HL-60 (cell line): ENCODE results near the gene TAS2R60.

ENCODE experiments used
- DNase-seq, 2 experiments: peaks; one replicate each; pipeline ENCODE4 v3.0.0-alpha.2; 2010 to 2020; ENCODE audit warnings: low read depth in 1 of 2, low spot score in 1 of 2
- H3K27ac ChIP-seq: fragments of 250-450 bp; sonication (Bioruptor Pico); replicated peaks from 2 replicates; pipeline ENCODE4 v1.5.1; 2020; ENCODE audit warnings: mild to moderate bottlenecking, moderate library complexity
- H3K27me3 ChIP-seq: fragments of 250-450 bp; sonication (Bioruptor Pico); 2 replicates; pipeline ENCODE4 v1.5.1; 2021; ENCODE audit warnings: mild to moderate bottlenecking, moderate library complexity; ENCODE audit not compliant: insufficient read depth, poor library complexity, severe bottlenecking
- H3K4me3 ChIP-seq: replicated peaks from 2 replicates; pipeline ENCODE4 v1.5.1; 2011; ENCODE audit warnings: mild to moderate bottlenecking, control low read depth, low read length; ENCODE audit not compliant: insufficient read depth
- GABPA ChIP-seq: IDR thresholded peaks from 2 replicates; pipeline ENCODE4 v1.6.1; 2012; ENCODE audit warnings: low read depth
- POLR2AphosphoS5 ChIP-seq: IDR thresholded peaks from 2 replicates; pipeline ENCODE4 v1.6.1; 2012; ENCODE audit warnings: low read depth
- SPI1 ChIP-seq: IDR thresholded peaks from 2 replicates; pipeline ENCODE4 v1.6.1; 2012; ENCODE audit warnings: low read depth, mild to moderate bottlenecking, borderline replicate concordance
- TF ChIP-seq, protein P1 (sequence below): IDR thresholded peaks from 2 replicates; pipeline ENCODE4 v1.6.1; 2012; ENCODE audit warnings: low read depth; ENCODE audit not compliant: insufficient replicate concordance
- TF ChIP-seq, protein P2 (sequence below): IDR thresholded peaks from one replicate; pipeline ENCODE4 v1.5.1; 2011; ENCODE audit warnings: low read length, control low read depth, inconsistent platforms; ENCODE audit not compliant: insufficient read depth

The TAS2R60 gene

DNA sequence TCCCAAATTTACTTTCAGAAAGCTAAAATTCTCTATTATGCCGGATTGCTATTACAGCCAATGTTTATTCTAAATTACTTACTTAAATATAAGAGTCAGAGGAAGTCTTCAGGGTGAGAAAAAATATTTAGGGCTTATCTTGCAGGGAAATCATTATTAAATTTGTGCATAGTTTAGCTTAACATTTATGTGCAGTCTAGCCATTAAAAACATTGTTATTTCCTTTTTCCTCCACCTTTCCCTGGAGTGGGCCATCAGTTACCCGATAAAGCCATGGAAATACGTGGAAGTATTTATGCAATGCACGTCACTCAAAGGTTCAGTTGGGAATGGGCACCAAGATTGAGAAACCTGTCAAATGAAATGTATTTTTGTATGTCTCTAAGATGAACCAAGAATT, 9.5 kb upstream of the TAS2R60 start:
- H3K27me3 ChIP-seq, result no peaks in the 10 kb centered on the region
- no peak overlapping the region for H3K27ac ChIP-seq
- TF ChIP-seq SPI1 (no peak), POLR2AphosphoS5 (no peak), GABPA (no peak)
- TF ChIP-seq, protein P1, sequence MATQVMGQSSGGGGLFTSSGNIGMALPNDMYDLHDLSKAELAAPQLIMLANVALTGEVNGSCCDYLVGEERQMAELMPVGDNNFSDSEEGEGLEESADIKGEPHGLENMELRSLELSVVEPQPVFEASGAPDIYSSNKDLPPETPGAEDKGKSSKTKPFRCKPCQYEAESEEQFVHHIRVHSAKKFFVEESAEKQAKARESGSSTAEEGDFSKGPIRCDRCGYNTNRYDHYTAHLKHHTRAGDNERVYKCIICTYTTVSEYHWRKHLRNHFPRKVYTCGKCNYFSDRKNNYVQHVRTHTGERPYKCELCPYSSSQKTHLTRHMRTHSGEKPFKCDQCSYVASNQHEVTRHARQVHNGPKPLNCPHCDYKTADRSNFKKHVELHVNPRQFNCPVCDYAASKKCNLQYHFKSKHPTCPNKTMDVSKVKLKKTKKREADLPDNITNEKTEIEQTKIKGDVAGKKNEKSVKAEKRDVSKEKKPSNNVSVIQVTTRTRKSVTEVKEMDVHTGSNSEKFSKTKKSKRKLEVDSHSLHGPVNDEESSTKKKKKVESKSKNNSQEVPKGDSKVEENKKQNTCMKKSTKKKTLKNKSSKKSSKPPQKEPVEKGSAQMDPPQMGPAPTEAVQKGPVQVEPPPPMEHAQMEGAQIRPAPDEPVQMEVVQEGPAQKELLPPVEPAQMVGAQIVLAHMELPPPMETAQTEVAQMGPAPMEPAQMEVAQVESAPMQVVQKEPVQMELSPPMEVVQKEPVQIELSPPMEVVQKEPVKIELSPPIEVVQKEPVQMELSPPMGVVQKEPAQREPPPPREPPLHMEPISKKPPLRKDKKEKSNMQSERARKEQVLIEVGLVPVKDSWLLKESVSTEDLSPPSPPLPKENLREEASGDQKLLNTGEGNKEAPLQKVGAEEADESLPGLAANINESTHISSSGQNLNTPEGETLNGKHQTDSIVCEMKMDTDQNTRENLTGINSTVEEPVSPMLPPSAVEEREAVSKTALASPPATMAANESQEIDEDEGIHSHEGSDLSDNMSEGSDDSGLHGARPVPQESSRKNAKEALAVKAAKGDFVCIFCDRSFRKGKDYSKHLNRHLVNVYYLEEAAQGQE, result no peak
- TF ChIP-seq, protein P2, sequence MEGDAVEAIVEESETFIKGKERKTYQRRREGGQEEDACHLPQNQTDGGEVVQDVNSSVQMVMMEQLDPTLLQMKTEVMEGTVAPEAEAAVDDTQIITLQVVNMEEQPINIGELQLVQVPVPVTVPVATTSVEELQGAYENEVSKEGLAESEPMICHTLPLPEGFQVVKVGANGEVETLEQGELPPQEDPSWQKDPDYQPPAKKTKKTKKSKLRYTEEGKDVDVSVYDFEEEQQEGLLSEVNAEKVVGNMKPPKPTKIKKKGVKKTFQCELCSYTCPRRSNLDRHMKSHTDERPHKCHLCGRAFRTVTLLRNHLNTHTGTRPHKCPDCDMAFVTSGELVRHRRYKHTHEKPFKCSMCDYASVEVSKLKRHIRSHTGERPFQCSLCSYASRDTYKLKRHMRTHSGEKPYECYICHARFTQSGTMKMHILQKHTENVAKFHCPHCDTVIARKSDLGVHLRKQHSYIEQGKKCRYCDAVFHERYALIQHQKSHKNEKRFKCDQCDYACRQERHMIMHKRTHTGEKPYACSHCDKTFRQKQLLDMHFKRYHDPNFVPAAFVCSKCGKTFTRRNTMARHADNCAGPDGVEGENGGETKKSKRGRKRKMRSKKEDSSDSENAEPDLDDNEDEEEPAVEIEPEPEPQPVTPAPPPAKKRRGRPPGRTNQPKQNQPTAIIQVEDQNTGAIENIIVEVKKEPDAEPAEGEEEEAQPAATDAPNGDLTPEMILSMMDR, result no peak
- H3K4me3 ChIP-seq, result no peak overlapping the region
- no peak for DNase-seq

DNA sequence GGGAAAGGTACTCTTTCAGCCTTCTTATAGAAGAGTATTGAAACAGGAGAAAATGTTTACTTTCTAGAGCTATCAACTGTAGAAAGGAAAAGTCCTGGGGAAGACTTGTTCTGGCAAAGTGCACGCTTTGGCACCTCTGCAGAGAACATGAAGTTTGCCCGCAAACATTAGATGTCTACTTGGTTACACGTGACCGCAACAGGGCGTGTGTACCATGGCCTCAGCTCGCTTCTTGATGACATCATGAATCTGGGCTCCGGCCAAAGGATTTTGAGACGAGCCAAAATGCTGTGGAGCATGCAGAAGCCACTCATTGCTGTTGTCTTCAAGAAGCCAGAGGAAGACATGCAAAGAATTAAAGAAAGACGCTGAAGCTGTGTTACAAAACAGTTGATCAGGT, 8.6 kb upstream of the TAS2R60 start:
- Histone ChIP-seq H3K27me3 (no peaks in the 10 kb centered on the region), H3K4me3 (no peak overlapping the region), H3K27ac (no peak overlapping the region)
- DNase-seq, result no peak
- TF ChIP-seq, protein P1, result no peak
- TF ChIP-seq, protein P2, result no peak
- TF ChIP-seq SPI1, result no peak

DNA sequence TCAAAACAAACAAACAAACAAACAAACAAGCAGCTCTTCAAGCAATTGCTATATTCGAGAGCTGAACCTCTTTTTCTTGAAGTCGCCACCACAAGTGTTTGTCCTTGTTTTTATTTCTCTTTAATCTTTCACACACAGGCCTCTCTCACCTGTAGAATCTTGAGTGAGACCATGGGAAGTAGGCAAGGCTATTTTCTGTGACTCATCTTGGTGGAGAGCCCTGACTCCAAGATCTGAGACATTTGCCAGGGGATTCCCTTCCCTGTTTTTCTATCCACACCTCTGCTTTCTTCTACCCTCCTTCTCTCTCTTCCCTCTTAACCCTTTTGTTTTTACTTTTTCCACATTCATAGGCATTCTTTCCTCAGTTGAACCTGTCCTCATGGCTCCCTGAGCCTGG, 8.0 kb upstream of the TAS2R60 start:
- Histone ChIP-seq H3K27ac (no peak overlapping the region), H3K27me3 (no peaks in the 10 kb centered on the region), H3K4me3 (no peak overlapping the region)
- DNase-seq, result no peak
- TF ChIP-seq SPI1 (no peak), POLR2AphosphoS5 (no peak), GABPA (no peak)
- TF ChIP-seq, protein P1, result no peak

DNA sequence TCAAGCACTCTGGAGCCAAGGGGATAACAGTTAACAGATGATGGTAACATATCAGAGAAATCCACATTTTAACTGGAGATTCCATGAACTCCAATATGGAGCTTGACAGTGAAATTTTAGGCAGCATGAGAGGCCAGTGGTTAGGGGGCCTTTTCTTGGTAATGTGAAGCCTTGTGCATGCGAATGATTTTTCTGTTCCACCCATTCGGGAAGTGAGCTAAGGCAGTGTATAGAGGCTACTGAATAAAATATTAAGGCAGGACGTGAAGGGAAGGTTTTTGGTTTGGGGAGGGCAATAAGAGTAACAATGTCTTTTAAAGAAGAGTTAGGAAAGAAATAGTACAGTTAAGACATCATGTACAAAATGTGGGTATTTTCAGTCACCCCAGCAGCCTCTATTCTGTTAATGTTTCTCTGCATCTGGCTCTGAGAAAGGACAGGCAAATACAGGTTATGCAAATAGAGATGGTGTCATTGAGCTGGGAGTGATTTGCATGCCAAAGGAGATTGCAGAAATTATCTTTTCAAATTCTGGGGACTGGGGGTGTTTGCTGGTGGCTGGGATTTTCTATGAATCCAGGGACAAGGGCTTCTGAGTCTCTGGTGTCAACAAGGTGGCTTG, 6.8 kb upstream of the TAS2R60 start:
- no peak overlapping the region for H3K27ac ChIP-seq
- no peaks in the 10 kb centered on the region for H3K27me3 ChIP-seq
- TF ChIP-seq GABPA (no peak), POLR2AphosphoS5 (no peak), SPI1 (no peak)
- TF ChIP-seq, protein P1, result no peak
- TF ChIP-seq, protein P2, result no peak
- no peak for DNase-seq
- no peak overlapping the region for H3K4me3 ChIP-seq
